ENCODE data around the gene PKP1. TPM values are rescaled to one million over a fixed set of nuclear protein-coding genes. Genes with fewer than 3 reads are reported as not detected.

PKP1 gene
- total RNA-seq, 4 donors from 2014 or later: 0.27 to 12.8 (median 4.0) TPM

- no peak for ATAC-seq
- 70% methylated on average over 2 of the region's 10 CpGs; no CpG with 5 or more reads in 1 of the 2 donors for WGBS, 2 donors (ENCODE audit: low coverage in 1 of 2)
- Histone ChIP-seq H3K4me3 (no peak overlapping the region), H3K9me3 (no peaks in the 10 kb centered on the region), H3K4me1 (no peaks in the 10 kb centered on the region), H3K27ac (no peak overlapping the region), H3K36me3 (no peaks in the 10 kb centered on the region), H3K27me3 (peaks cover 47% of the 10 kb centered on the region)
- no peak for TF ChIP-seq POLR2A (IDR thresholded peaks at IDR 0.05)
- TF ChIP-seq POLR2AphosphoS5 (IDR thresholded peaks at IDR 0.05): no peak
- no peak for TF ChIP-seq CTCF (IDR thresholded peaks at IDR 0.05)
- no peak for TF ChIP-seq EP300 (IDR thresholded peaks at IDR 0.05)
Observed at GRCh38 chr1:201272799-201273198, 10.5 kb upstream of the PKP1 start.

- 94 to 100% methylated on average over 2 to 3 of the region's 12 CpGs for WGBS, 2 donors (ENCODE audit: low coverage in 1 of 2)
- no peaks in the 10 kb centered on the region for H3K9me3 ChIP-seq
Observed at GRCh38 chr1:201274616-201275252, 8.6 kb upstream of the PKP1 start.

GRCh38 chr1:201275253-201275666, 8.0 kb upstream of the PKP1 start:
- no peaks in the 10 kb centered on the region for H3K4me1 ChIP-seq
- WGBS, 2 donors (ENCODE audit: low coverage in 1 of 2): 62% methylated on average over 4 of the region's 15 CpGs; no CpG with 5 or more reads in 1 of the 2 donors
- no peak for TF ChIP-seq EP300 (IDR thresholded peaks at IDR 0.05)
- no peak for TF ChIP-seq CTCF (IDR thresholded peaks at IDR 0.05)
- no peak for TF ChIP-seq POLR2A (IDR thresholded peaks at IDR 0.05)
- TF ChIP-seq POLR2AphosphoS5 (IDR thresholded peaks at IDR 0.05): no peak
- no peak overlapping the region for H3K27ac ChIP-seq
- H3K4me3 ChIP-seq: no peak overlapping the region
- no peaks in the 10 kb centered on the region for H3K9me3 ChIP-seq
- H3K36me3 ChIP-seq: no peaks in the 10 kb centered on the region
- peaks cover 46% of the 10 kb centered on the region for H3K27me3 ChIP-seq
- ATAC-seq: no peak

More at GRCh38 chr1:201274616-201275252, 8.6 kb upstream of the PKP1 start:
- Histone ChIP-seq H3K4me1 (no peaks in the 10 kb centered on the region), H3K4me3 (no peak overlapping the region), H3K27ac (no peak overlapping the region), H3K36me3 (no peaks in the 10 kb centered on the region), H3K27me3 (peaks cover 48% of the 10 kb centered on the region)
- no peak for TF ChIP-seq EP300 (IDR thresholded peaks at IDR 0.05)
- TF ChIP-seq CTCF (IDR thresholded peaks at IDR 0.05): no peak
- TF ChIP-seq POLR2A (IDR thresholded peaks at IDR 0.05): no peak
- TF ChIP-seq POLR2AphosphoS5 (IDR thresholded peaks at IDR 0.05): no peak
- ATAC-seq: no peak

- no peaks in the 10 kb centered on the region for H3K4me1 ChIP-seq
- H3K4me3 ChIP-seq: no peak overlapping the region
- peaks cover 40% of the 10 kb centered on the region for H3K27me3 ChIP-seq
- ATAC-seq: no peak
- H3K36me3 ChIP-seq: no peaks in the 10 kb centered on the region
- no peaks in the 10 kb centered on the region for H3K9me3 ChIP-seq
- TF ChIP-seq CTCF (IDR thresholded peaks at IDR 0.05) (no peak), EP300 (IDR thresholded peaks at IDR 0.05) (no peak), POLR2AphosphoS5 (IDR thresholded peaks at IDR 0.05) (no peak), POLR2A (IDR thresholded peaks at IDR 0.05) (no peak)
- no CpG with 5 or more reads among the region's 6 CpGs for WGBS, 2 donors (ENCODE audit: low coverage in 1 of 2)
- H3K27ac ChIP-seq: no peak overlapping the region
Observed at GRCh38 chr1:201276891-201277290, 6.4 kb upstream of the PKP1 start.

GRCh38 chr1:201277441-201277840, 5.9 kb upstream of the PKP1 start:
- no peak for TF ChIP-seq POLR2AphosphoS5 (IDR thresholded peaks at IDR 0.05)
- TF ChIP-seq POLR2A (IDR thresholded peaks at IDR 0.05): no peak
- TF ChIP-seq CTCF (IDR thresholded peaks at IDR 0.05): no peak
- no peak for TF ChIP-seq EP300 (IDR thresholded peaks at IDR 0.05)
- no peak overlapping the region for H3K4me3 ChIP-seq
- no peak for ATAC-seq
- no peaks in the 10 kb centered on the region for H3K9me3 ChIP-seq
- H3K27ac ChIP-seq: no peak overlapping the region
- H3K36me3 ChIP-seq: no peaks in the 10 kb centered on the region
- WGBS, 2 donors (ENCODE audit: low coverage in 1 of 2): 77 to 100% methylated on average over 1 to 2 of the region's 4 CpGs
- H3K27me3 ChIP-seq: peaks cover 42% of the 10 kb centered on the region
- no peaks in the 10 kb centered on the region for H3K4me1 ChIP-seq
